ENCODE measurements around the gene CRYBB1. TPM values are rescaled to one million over a fixed set of nuclear protein-coding genes. Genes with fewer than 3 reads are reported as not detected.

CRYBB1 gene
- total RNA-seq, 4 donors from 2014 or later = 1.1 to 6.4 TPM; not detected in 2

DNA sequence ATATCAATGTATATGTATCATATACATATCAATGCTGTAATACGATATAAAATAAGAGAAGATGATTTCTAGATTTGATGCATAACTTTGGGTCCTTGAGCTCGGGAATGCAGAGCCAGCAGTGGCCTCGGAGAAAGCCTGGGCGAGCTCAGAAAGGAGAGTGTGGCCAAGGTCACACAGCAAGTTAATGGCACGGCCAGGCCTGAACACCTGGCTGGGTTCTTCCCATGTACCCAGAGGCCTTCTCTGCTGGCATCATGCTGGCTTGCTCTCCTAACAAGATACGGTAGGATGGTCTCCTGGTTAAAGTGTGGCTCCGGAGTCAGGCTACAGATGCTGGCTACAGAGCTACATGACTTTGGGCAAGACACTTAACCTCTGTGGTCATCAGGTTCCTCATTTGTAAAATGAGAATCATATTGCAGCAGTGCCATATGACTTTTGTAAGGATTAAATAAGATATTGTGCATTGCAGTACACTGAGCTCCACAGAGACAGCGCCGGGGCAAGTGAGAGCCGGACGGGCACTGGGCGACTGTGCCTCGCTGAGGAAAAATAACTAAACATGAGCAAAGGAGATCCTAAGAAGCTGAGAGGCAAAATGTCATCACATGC, 57.8 kb downstream of the CRYBB1 start:
- Histone ChIP-seq H3K4me3 (no peak overlapping the region), H3K27me3 (no peaks in the 10 kb centered on the region), H3K4me1 (no peaks in the 10 kb centered on the region), H3K36me3 (no peaks in the 10 kb centered on the region), H3K27ac (no peak overlapping the region), H3K9me3 (no peaks in the 10 kb centered on the region)
- DNase-seq = no peak
- TF ChIP-seq CTCF (IDR thresholded peaks at IDR 0.05) (no peak), POLR2AphosphoS5 (IDR thresholded peaks at IDR 0.05) (no peak), EP300 (IDR thresholded peaks at IDR 0.05; ENCODE audit: low read depth) (no peak), POLR2A (IDR thresholded peaks at IDR 0.05) (no peak)
- WGBS, 2 donors (ENCODE audit: low coverage in 1 of 2) = 88 to 94% methylated on average over 4 to 13 of the region's 13 CpGs
- in situ Hi-C loops (cut with MboI; ENCODE audit: low pct_ligation_motif_present in 1 of 4, low pct_unique_long_range_greater_than_20kb in 1 of 4, low sequenced_read_pairs in 3 of 4) = no loop called here
- intact Hi-C loops (cut with DNase I; ENCODE audit: low total_unique reads) = no loop called here

- TF ChIP-seq POLR2A (IDR thresholded peaks at IDR 0.05) (no peak), POLR2AphosphoS5 (IDR thresholded peaks at IDR 0.05) (no peak), EP300 (IDR thresholded peaks at IDR 0.05; ENCODE audit: low read depth) (no peak), CTCF (IDR thresholded peaks at IDR 0.05) (no peak)
These were observed 59.5 kb downstream of the CRYBB1 start for GRCh38 chr22:26558248-26558895.

GRCh38 chr22:26556904-26557303, 60.9 kb downstream of the CRYBB1 start:
- no peak for TF ChIP-seq EP300 (IDR thresholded peaks at IDR 0.05; ENCODE audit: low read depth)
- TF ChIP-seq POLR2AphosphoS5 (IDR thresholded peaks at IDR 0.05) = no peak
- no peak for TF ChIP-seq POLR2A (IDR thresholded peaks at IDR 0.05)
- TF ChIP-seq CTCF (IDR thresholded peaks at IDR 0.05) = no peak
- intact Hi-C loops (cut with DNase I; ENCODE audit: low total_unique reads) (no loop called here), in situ Hi-C loops (cut with MboI; ENCODE audit: low pct_ligation_motif_present in 1 of 4, low pct_unique_long_range_greater_than_20kb in 1 of 4, low sequenced_read_pairs in 3 of 4) (no loop called here)
- H3K27ac ChIP-seq = no peak overlapping the region
- no peaks in the 10 kb centered on the region for H3K4me1 ChIP-seq
- no peaks in the 10 kb centered on the region for H3K9me3 ChIP-seq
- WGBS, 2 donors (ENCODE audit: low coverage in 1 of 2) = 92 to 100% methylated on average over 3 to 5 of the region's 5 CpGs
- no peaks in the 10 kb centered on the region for H3K36me3 ChIP-seq
- H3K4me3 ChIP-seq = no peak overlapping the region
- DNase-seq = no peak
- H3K27me3 ChIP-seq = no peaks in the 10 kb centered on the region

More at GRCh38 chr22:26558248-26558895, 59.5 kb downstream of the CRYBB1 start:
- no peaks in the 10 kb centered on the region for H3K4me1 ChIP-seq
- H3K27ac ChIP-seq = no peak overlapping the region
- 82 to 83% methylated on average over 1 to 3 of the region's 3 CpGs for WGBS, 2 donors (ENCODE audit: low coverage in 1 of 2)
- H3K4me3 ChIP-seq = no peak overlapping the region
- H3K27me3 ChIP-seq = no peaks in the 10 kb centered on the region
- H3K36me3 ChIP-seq = no peaks in the 10 kb centered on the region
- in situ Hi-C loops (cut with MboI; ENCODE audit: low pct_ligation_motif_present in 1 of 4, low pct_unique_long_range_greater_than_20kb in 1 of 4, low sequenced_read_pairs in 3 of 4) (no loop called here), intact Hi-C loops (cut with DNase I; ENCODE audit: low total_unique reads) (no loop called here)
- H3K9me3 ChIP-seq = no peaks in the 10 kb centered on the region
- no peak for DNase-seq

GRCh38 chr22:26555478-26555877, 62.3 kb downstream of the CRYBB1 start:
- Histone ChIP-seq H3K4me1 (no peaks in the 10 kb centered on the region), H3K36me3 (no peaks in the 10 kb centered on the region), H3K9me3 (no peaks in the 10 kb centered on the region), H3K27me3 (no peaks in the 10 kb centered on the region), H3K4me3 (no peak overlapping the region), H3K27ac (no peak overlapping the region)
- TF ChIP-seq EP300 (IDR thresholded peaks at IDR 0.05; ENCODE audit: low read depth) = no peak
- TF ChIP-seq CTCF (IDR thresholded peaks at IDR 0.05) = no peak
- TF ChIP-seq POLR2A (IDR thresholded peaks at IDR 0.05) = no peak
- TF ChIP-seq POLR2AphosphoS5 (IDR thresholded peaks at IDR 0.05) = no peak
- in situ Hi-C loops (cut with MboI; ENCODE audit: low pct_ligation_motif_present in 1 of 4, low pct_unique_long_range_greater_than_20kb in 1 of 4, low sequenced_read_pairs in 3 of 4) = no loop called here
- DNase-seq = no peak
- WGBS, 2 donors (ENCODE audit: low coverage in 1 of 2) = 97% methylated on average over 11 of the region's 11 CpGs; no CpG with 5 or more reads in 1 of the 2 donors
- intact Hi-C loops (cut with DNase I; ENCODE audit: low total_unique reads) = no loop called here

Data from transverse colon (tissue), 4 donors.